Smooth muscle cell (in vitro differentiated cells): ENCODE measurements around the gene CFAP206. TPM values are rescaled to one million over a fixed set of nuclear protein-coding genes. Genes with fewer than 3 reads are reported as not detected.

Experiments used
- DNase-seq: peaks from one replicate; lab custom pipeline; 2025; ENCODE audit not compliant: unreplicated experiment; lab: John Stamatoyannopoulos, UW
- H2AFZ ChIP-seq: fragments of 200-600 bp; sonication (generic); 2 replicates; pipeline ENCODE4 v1.6.0; 2016; ENCODE audit warnings: antibody characterized with exemption, low read depth, mild to moderate bottlenecking
- H3F3A ChIP-seq: fragments of 200-600 bp; sonication (generic); 2 replicates; pipeline ENCODE4 v1.6.0; 2017; ENCODE audit warnings: antibody characterized with exemption, low read depth
- H3K27ac ChIP-seq: fragments of 200-600 bp; sonication (generic); 2 replicates; pipeline ENCODE4 v1.5.1; 2016; ENCODE audit warnings: low read depth, mild to moderate bottlenecking
- H3K27me3 ChIP-seq: fragments of 200-600 bp; sonication (generic); 2 replicates; pipeline ENCODE4 v1.6.1; 2016; ENCODE audit warnings: low read depth, mild to moderate bottlenecking
- H3K36me3 ChIP-seq: fragments of 200-600 bp; sonication (generic); 2 replicates; pipeline ENCODE4 v1.5.1; 2016; ENCODE audit warnings: low read depth
- H3K4me1 ChIP-seq: fragments of 200-600 bp; sonication (generic); 2 replicates; pipeline ENCODE4 v1.5.1; 2016; ENCODE audit warnings: low read depth
- H3K4me2 ChIP-seq: fragments of 200-600 bp; sonication (generic); 2 replicates; pipeline ENCODE4 v1.6.0; 2016; ENCODE audit warnings: mild to moderate bottlenecking
- H3K4me3 ChIP-seq: fragments of 200-600 bp; sonication (generic); 2 replicates; pipeline ENCODE4 v1.5.1; 2016; ENCODE audit warnings: mild to moderate bottlenecking
- H3K79me2 ChIP-seq: fragments of 200-600 bp; sonication (generic); 2 replicates; pipeline ENCODE4 v1.6.0; 2016; ENCODE audit warnings: low read depth, mild to moderate bottlenecking
- H3K9ac ChIP-seq: fragments of 200-600 bp; sonication (generic); 2 replicates; pipeline ENCODE4 v1.6.0; 2016; ENCODE audit warnings: low read depth
- H3K9me3 ChIP-seq: fragments of 200-600 bp; sonication (generic); replicated peaks from 2 replicates; pipeline ENCODE4 v1.5.1; 2016; ENCODE audit warnings: low read depth
- H4K20me1 ChIP-seq: fragments of 200-600 bp; sonication (generic); 2 replicates; pipeline ENCODE4 v1.6.0; 2016; ENCODE audit warnings: low read depth
- WGBS: methylation state at CpG from one replicate; pipeline ENCODE4 v1.1.7; 2016; ENCODE audit warnings: low lambda C conversion rate; 5-methylcytosine and 5-hydroxymethylcytosine counted together
- polyA plus RNA-seq: library from polyadenylated mRNA; unstranded; fragments of >200 nt; fragmentation: Nextera tagmentation; extraction: Ambion mirVana; gene quantifications from 2 replicates; pipeline ENCODE4 v1.2.1, GENCODE V29; 2016
- total RNA-seq: library from RNA; depleted of rRNA; stranded (reverse); fragments of >200 nt; gene quantifications from 2 replicates; pipeline ENCODE4 v1.2.3, GENCODE V29; 2014
- TF ChIP-seq, protein P1 (sequence below): fragments of 200-600 bp; sonication (generic); IDR thresholded peaks from 2 replicates; pipeline ENCODE4 v1.5.1; 2017; ENCODE audit warnings: borderline replicate concordance, mild to moderate bottlenecking, antibody characterized with exemption; ENCODE audit not compliant: insufficient read depth, poor library complexity, severe bottlenecking

The CFAP206 gene
- total and polyA plus RNA-seq, 2 experiments from 2014 or later: 0.21 to 2.0 TPM

DNA sequence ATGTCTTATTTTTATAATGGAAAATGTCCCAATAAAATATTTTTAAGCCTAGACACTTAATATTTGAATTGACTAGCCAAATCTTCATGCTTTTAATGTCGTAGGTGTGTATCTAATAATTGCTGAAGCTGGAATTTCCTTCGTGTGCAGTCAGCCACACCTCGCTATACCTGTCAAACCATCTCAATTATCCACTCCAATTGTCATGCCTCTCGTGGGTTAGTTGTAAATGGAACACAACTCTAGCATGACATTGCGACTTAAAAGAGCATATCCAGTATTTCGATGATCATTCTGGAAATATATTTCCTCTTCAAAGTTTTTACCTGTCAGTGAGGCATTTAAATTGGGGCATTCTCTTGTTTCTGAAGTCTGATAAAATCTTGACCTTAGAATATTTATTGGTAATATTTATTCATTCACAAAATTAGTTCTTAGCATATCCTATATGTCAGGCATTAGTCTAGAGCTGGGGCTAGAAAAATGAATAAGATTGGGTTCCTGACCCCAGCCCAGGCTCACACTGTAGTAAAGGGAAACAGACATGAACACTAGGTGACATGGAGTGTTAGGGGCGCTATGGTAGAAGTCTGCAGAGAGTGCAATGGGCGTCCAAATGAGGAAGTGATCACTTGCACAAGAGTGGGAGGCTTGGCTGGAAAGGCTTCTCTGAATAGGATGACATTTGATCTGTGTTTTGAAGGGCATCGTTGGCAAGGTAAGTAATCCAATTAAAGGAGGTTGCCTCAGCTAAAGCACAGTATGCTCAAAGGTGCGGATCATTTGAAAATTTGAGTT is 11.0 kb upstream of the CFAP206 start:
- Histone ChIP-seq H3K27me3 (no peaks in the 10 kb centered on the region), H3K9ac (no peak overlapping the region), H3K4me1 (no peaks in the 10 kb centered on the region), H3K4me2 (no peak overlapping the region), H3K9me3 (no peaks in the 10 kb centered on the region), H2AFZ (no peak overlapping the region), H3K36me3 (no peaks in the 10 kb centered on the region), H3K4me3 (no peak overlapping the region), H3K27ac (no peak overlapping the region), H3K79me2 (no peaks in the 10 kb centered on the region), H3F3A (no peaks in the 10 kb centered on the region), H4K20me1 (no peaks in the 10 kb centered on the region)
- TF ChIP-seq, protein P1, sequence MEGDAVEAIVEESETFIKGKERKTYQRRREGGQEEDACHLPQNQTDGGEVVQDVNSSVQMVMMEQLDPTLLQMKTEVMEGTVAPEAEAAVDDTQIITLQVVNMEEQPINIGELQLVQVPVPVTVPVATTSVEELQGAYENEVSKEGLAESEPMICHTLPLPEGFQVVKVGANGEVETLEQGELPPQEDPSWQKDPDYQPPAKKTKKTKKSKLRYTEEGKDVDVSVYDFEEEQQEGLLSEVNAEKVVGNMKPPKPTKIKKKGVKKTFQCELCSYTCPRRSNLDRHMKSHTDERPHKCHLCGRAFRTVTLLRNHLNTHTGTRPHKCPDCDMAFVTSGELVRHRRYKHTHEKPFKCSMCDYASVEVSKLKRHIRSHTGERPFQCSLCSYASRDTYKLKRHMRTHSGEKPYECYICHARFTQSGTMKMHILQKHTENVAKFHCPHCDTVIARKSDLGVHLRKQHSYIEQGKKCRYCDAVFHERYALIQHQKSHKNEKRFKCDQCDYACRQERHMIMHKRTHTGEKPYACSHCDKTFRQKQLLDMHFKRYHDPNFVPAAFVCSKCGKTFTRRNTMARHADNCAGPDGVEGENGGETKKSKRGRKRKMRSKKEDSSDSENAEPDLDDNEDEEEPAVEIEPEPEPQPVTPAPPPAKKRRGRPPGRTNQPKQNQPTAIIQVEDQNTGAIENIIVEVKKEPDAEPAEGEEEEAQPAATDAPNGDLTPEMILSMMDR: no peak
- no peak for DNase-seq
- WGBS: 88% methylated on average over 10 of the region's 10 CpGs

DNA sequence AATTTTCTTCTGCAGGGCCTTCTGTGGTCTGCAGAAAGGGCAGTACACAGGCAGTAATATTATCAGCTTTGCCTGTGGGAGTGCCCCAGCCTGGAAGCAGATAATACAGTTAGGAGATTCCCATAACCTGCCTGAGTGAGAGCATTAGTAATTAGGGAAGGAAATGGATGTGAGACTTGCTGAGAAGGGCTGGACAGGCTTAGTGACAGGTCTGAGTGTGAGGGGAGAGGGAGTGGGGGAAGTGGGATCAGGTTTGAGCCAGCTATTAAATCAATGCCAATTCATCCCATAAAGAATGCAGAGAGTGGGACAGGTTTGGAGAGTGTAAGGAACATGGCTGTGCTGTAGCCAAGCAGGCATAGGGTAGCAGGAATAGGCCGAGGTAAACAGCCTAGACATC is 10.1 kb upstream of the CFAP206 start:
- H2AFZ ChIP-seq: no peak overlapping the region
- H3K36me3 ChIP-seq: no peaks in the 10 kb centered on the region
- TF ChIP-seq, protein P1: no peak
- H3K4me2 ChIP-seq: no peak overlapping the region
- no peak overlapping the region for H3K27ac ChIP-seq
- 90% methylated on average over 1 of the region's 1 CpG for WGBS
- no peaks in the 10 kb centered on the region for H3F3A ChIP-seq
- no peak overlapping the region for H3K9ac ChIP-seq
- H3K27me3 ChIP-seq: no peaks in the 10 kb centered on the region
- no peak overlapping the region for H3K4me3 ChIP-seq
- DNase-seq: no peak
- H3K9me3 ChIP-seq: no peaks in the 10 kb centered on the region
- no peaks in the 10 kb centered on the region for H4K20me1 ChIP-seq
- H3K4me1 ChIP-seq: no peaks in the 10 kb centered on the region
- no peaks in the 10 kb centered on the region for H3K79me2 ChIP-seq

DNA sequence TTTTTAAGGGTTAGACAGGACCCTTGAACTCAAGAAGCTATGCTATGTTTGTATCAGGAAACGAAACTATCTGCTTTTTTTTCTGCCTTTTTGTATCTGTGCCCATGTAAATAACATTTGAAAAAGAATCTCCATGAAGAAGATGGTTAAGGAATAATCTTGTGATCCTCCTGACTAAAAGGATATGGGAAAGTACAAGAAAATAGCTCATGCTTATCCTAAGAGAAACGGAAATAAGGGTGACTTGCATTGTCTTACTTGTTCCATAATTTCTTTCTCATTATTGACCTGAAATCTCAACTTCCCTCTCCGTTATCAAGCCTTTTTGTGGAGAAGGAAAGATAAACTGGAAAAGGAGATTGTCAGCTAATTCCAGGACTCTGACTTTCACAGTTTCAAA is 5.9 kb upstream of the CFAP206 start:
- no peak for DNase-seq
- no peak overlapping the region for H3K27ac ChIP-seq
- H3K4me2 ChIP-seq: no peak overlapping the region
- H3K4me1 ChIP-seq: no peaks in the 10 kb centered on the region
- no peak overlapping the region for H2AFZ ChIP-seq
- H3F3A ChIP-seq: no peaks in the 10 kb centered on the region
- WGBS: 89% methylated on average over 3 of the region's 3 CpGs
- H3K27me3 ChIP-seq: no peaks in the 10 kb centered on the region
- H3K79me2 ChIP-seq: no peaks in the 10 kb centered on the region
- no peaks in the 10 kb centered on the region for H4K20me1 ChIP-seq
- no peaks in the 10 kb centered on the region for H3K36me3 ChIP-seq
- TF ChIP-seq, protein P1: no peak
- no peak overlapping the region for H3K9ac ChIP-seq
- H3K9me3 ChIP-seq: no peaks in the 10 kb centered on the region
- H3K4me3 ChIP-seq: no peak overlapping the region

DNA sequence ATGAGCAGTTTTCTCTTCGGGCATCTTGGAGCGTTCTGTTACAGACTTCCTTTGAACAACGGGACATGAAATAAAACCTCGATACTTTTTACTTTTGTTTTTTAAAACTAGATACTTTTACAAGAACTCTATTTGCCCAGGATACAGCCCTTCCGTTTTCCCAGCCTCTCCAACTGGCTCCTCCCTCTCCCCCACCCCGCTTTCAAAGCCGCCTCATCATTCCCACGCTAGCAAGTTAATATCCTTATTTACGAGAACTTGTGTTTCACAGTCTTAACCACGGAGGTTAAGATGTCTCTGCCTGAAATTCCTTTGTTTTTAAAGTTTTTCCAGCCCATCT is 241 bp upstream of the CFAP206 start:
- Histone ChIP-seq H3K4me2 (peak overlapping the region; percentile 98), H4K20me1 (no peaks in the 10 kb centered on the region), H3K9me3 (no peaks in the 10 kb centered on the region), H3K27ac (peak overlapping the region; percentile 96), H3F3A (no peaks in the 10 kb centered on the region), H3K36me3 (no peaks in the 10 kb centered on the region), H2AFZ (peak overlapping the region; percentile 100), H3K27me3 (peaks cover 2% of the 10 kb centered on the region), H3K4me3 (peak overlapping the region; percentile 100), H3K9ac (peak overlapping the region; percentile 92), H3K4me1 (peaks cover 3% of the 10 kb centered on the region), H3K79me2 (no peaks in the 10 kb centered on the region)
- WGBS: under 1% methylated on average over 10 of the region's 10 CpGs
- TF ChIP-seq, protein P1: no peak
- DNase-seq: no peak
